Fibroblast of skin of right quadriceps (primary cell): Measurements from ENCODE around the gene CARMIL1.
A peak's percentile ranks its signal among the peaks of the same experiment; 100 is the strongest.
"Not testable (repeated sequence)": the region's sequence is repeated elsewhere in the genome, so short reads cannot be mapped to it uniquely, and the experiment has no call there.

ENCODE experiments used
- DNase-seq: peaks from one replicate; pipeline ENCODE4 v3.0.0-alpha.2; 2013

The CARMIL1 gene

DNA sequence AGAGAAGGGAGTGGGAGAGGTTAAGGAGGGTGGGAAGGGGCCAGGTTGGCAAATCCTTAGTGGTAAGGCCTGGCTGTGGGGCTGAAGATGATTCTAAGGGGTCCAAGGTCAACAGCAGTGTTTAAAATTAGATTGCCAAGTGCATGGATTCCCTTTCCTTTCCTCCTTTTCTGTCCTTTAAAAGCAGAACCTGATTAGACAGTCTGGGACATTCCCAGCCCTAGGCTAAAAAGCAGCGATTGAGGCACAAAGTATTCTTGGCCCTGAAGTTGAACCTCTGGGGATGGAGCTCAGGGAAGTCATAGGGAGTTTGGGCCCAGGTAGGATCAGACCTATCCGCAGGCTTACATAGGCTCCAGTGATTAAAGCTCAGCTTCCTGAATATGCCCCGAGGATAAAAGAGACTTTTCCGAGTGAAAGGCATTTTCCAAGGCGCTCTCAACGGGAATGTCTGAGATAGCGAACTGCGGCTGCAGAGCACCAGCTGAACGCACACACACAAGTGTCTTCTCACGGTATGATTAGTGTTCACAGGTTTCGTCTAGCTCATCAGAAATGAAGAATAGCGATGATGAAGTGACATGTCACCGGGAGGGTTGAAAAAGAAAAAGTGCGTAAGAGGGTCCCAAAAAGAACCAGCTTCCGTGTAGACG, 787 bp upstream of the CARMIL1 start:
- no peak for DNase-seq

- no peak for DNase-seq
Observed at GRCh38 chr6:25279748-25280343, 672 bp downstream of the CARMIL1 start.

GRCh38 chr6:25280344-25281074, 1.3 kb downstream of the CARMIL1 start:
- DNase-seq = no peak

DNA sequence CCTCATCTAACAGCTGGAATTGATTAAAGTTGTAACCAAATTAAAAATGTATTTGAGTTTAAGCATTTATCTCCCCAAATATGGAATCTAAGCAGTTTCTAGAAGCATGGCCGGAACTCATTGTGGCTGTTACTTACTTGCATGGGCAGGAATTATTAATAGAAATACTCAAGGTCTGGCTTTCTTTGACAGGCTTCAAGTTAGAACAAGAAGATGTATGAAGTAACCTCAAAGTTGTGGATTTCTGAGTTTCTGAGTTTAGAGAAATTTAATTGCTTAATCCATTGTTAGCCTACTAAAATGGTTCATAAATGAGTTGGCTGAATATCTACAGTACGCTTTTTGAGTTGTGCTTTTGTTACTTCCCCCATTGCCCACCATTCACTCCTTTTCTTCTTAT, 7.7 kb downstream of the CARMIL1 start:
- DNase-seq = no peak

- no peak for DNase-seq
Observed at GRCh38 chr6:25287941-25288340, 8.8 kb downstream of the CARMIL1 start.

DNA sequence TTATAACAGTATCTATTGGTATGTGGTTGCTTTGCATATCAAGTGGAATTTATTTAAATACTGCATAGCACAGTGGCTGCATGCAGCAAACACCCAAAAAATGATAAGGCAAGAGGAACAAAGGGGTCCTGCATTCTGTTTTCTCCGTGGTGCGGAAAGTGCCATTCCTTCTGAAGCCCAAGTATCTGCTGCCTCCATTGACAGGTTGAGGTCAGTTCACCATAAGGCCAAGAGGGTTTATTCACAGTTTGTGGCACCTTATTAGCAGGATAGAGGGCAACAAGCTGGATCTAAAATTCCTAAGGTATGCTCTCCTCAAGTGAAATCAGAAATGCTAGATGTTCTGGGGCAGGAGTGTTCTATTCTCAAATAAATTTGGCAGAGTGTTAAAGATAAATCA, 9.3 kb downstream of the CARMIL1 start:
- no peak for DNase-seq

DNA sequence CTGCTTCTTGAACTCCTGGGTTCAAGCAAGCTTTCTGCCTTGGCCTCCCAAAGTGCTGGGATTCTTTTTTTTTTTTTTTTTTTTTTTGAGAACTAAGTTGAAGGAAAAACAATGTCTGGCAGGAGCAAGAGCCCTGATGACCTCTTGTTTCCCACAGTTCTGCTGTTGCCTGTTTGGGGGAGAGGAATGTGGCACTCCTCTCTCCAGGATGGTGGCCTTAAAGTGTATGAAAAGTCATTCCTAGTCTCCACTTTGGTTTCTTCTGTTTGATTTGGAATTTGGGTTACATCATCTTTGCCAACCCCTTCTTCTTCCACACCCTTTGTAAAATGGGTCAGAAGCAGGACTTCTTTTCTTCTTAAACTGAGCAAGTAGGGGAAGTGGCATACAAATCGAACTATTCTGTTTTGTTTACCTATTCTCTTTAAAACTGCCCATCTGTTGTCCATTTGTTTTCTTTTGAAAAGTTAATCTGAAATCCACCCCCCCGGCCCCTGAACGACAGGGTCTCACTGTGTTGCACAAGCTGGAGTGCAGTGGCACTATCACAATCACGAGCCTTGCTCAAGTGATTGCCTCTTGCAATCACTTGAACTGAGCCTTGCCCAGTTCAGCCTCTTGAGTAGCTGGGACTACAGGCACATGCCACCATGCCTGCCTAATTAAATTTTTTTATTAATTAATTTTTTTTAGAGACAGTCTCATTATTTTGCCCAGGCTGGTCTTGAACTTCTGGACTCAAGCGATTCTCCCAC, 11.3 kb downstream of the CARMIL1 start:
- DNase-seq = no peak

DNA sequence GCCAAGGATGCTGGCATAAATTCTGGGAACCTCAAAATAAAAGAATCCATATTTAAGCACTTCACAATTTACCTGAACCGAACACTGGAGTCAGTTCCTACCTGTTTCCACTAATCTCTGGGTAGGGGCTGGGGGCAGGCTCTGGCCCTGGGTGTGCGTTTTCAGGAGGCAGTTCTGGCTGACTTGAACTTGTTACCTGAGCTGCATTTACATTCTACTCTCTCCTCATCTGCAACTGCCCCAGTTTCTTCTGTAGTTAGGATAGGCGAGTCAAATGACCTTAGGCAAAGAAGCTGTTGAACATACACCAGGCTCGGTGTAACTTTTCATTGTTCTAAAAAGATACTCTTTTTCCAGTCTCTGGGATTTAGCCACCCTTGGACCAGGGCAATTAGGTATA, 13.2 kb downstream of the CARMIL1 start:
- DNase-seq = no peak

DNA sequence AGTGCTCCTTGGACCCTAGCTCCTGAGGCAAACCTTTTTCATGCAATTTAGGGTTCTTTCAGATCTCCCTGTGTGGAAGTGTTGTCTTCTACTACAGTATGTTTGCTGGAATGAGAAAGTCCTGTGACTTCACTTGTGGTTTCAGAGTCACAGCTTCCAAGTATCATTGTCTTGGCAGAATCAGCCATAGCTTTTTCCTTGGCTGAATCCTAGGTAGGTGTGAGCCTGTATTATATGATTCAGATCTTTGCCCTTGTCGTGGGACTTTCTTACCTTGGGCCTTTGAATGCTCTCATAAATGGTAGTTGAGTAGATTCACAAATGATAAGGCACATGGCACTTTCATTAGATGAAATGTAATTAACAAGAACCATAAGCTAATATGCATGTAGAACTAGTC, 16.5 kb downstream of the CARMIL1 start:
- no peak for DNase-seq

GRCh38 chr6:25296217-25296905, 17.2 kb downstream of the CARMIL1 start:
- no peak for DNase-seq

DNA sequence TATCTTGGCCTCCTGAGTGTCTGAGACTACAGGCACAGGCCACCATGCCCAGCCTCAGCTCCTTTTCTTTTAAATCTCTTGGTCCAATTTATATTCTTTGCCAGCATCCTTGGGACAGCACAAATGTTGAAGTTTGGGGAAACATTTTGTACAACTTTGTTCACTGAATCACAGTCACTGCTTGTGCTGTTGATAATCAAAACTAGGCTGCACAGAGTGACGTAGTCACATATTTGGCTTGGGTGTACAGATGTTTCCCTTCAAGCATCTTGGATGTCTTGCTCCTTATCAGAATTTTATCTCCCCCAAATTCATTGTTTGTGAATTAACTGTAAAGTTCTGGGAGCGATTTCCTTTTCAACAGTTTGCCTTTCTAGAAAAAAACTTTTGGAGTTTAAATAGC, 17.9 kb downstream of the CARMIL1 start:
- no peak for DNase-seq

GRCh38 chr6:25297823-25298522, 18.8 kb downstream of the CARMIL1 start:
- no peak for DNase-seq

- DNase-seq = not testable (repeated sequence)
Observed at GRCh38 chr6:25298523-25298865, 19.3 kb downstream of the CARMIL1 start.

- DNase-seq = no peak
Observed at GRCh38 chr6:25301362-25301761, 22.2 kb downstream of the CARMIL1 start.

- peak; percentile 56 for DNase-seq
Observed at GRCh38 chr6:25302151-25302550, 23.0 kb downstream of the CARMIL1 start.

- peak; percentile 90 for DNase-seq
Observed at GRCh38 chr6:25302677-25303128, 23.5 kb downstream of the CARMIL1 start.

DNA sequence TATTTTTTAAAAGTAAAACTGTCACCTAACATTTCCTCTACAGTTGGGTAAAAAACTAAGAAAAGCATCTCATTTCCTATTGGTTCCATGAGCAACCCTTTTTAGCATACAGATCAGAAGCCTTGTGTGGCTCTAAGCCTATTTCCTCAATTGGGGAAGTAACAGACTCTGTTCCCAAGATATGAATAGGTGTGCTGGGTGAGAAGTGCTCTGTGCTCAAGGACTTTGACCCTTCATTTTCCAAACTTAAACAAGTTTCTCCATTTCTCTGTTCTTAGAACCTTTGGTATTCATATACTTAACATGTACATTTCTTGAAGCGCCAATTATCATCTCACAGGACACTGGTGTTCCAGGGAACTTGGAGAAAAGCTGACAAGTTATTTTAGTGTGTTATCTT, 24.1 kb downstream of the CARMIL1 start:
- DNase-seq = no peak

- no peak for DNase-seq
Observed at GRCh38 chr6:25306379-25306778, 27.2 kb downstream of the CARMIL1 start.

- no peak for DNase-seq
Observed at GRCh38 chr6:25307805-25308494, 28.8 kb downstream of the CARMIL1 start.

DNA sequence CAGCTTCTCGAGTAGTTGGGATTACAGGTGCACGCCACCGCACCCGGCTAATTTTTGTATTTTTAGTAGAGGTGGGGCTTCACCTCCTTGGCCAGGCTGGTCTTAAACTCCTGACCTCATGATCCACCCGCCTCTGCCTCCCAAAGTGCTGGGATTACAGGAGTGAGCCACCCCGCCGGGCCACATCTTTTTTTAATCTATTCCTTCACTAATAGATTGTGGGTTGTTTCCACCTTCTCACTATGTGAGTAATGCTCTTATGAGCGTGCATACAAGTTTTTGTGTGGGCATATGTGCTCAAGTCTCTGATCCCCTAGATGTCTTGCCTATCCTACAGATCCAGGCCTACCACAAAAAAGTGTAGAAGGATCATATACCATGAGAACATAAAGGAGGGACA, 30.7 kb downstream of the CARMIL1 start:
- peak; percentile 25 for DNase-seq

DNA sequence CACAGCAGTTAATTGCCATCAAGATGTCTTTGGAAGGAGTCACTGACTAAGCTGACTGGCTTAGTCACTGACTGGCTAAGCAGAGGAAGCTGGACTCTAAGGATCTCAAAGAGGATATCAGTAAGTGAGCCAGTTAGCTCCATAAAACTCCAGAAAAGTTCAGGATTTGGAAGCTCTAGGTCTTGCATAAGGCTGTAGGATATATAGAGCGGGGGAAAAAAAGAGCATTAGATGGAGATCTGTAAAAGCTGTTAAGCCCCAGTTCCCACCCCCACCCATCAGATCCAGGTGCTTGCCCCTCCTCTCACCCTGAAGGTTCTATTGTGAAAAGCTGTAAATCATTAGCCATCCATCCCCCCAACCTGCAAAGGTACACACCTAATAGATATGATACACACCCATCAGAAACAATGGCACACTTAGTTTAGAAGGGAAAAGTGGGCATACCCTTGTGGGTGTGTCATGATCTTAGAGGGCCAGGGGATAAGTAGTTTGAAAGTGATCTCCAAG, 32.2 kb downstream of the CARMIL1 start:
- peak; percentile 66 for DNase-seq
